HG03520 (cell line): ENCODE measurements around the gene NRP2.

Experiments used
- ATAC-seq: cut with Tn5 transposase; IDR thresholded peaks from one replicate; pipeline ENCODE4 v1.9.1; 2021; ENCODE audit warnings: mild to moderate bottlenecking, moderate library complexity; ENCODE audit not compliant: unreplicated experiment

The NRP2 gene

GRCh38 chr2:205769879-205770278 is 87.6 kb downstream of the NRP2 start:
- ATAC-seq: no peak

- no peak for ATAC-seq
These were observed 88.3 kb downstream of the NRP2 start for GRCh38 chr2:205770577-205770976.

GRCh38 chr2:205771031-205771430 is 88.7 kb downstream of the NRP2 start:
- ATAC-seq: no peak

- ATAC-seq: no peak
These were observed 89.4 kb downstream of the NRP2 start for GRCh38 chr2:205771666-205772065.

- ATAC-seq: no peak
These were observed 90.7 kb downstream of the NRP2 start for GRCh38 chr2:205772983-205773382.

- no peak for ATAC-seq
These were observed 91.7 kb downstream of the NRP2 start for GRCh38 chr2:205773989-205774388.

GRCh38 chr2:205775097-205775877 is 93.0 kb downstream of the NRP2 start:
- ATAC-seq: no peak

- no peak for ATAC-seq
These were observed 93.8 kb downstream of the NRP2 start for GRCh38 chr2:205776139-205776538.

GRCh38 chr2:205776720-205777119 is 94.4 kb downstream of the NRP2 start:
- ATAC-seq: no peak

- no peak for ATAC-seq
These were observed 96.1 kb downstream of the NRP2 start for GRCh38 chr2:205778356-205778755.

- no peak for ATAC-seq
These were observed 98.3 kb downstream of the NRP2 start for GRCh38 chr2:205780645-205781044.

GRCh38 chr2:205781244-205781931 is 99.1 kb downstream of the NRP2 start:
- ATAC-seq: no peak

- no peak for ATAC-seq
These were observed 100.6 kb downstream of the NRP2 start for GRCh38 chr2:205782941-205783340.

- no peak for ATAC-seq
These were observed 101.7 kb downstream of the NRP2 start for GRCh38 chr2:205783872-205784499.

GRCh38 chr2:205785507-205786260 is 103.4 kb downstream of the NRP2 start:
- ATAC-seq: no peak

GRCh38 chr2:205786976-205787375 is 104.7 kb downstream of the NRP2 start:
- ATAC-seq: no peak

GRCh38 chr2:205787761-205788160 is 105.5 kb downstream of the NRP2 start:
- no peak for ATAC-seq

- ATAC-seq: no peak
These were observed 107.6 kb downstream of the NRP2 start for GRCh38 chr2:205789906-205790305.

- no peak for ATAC-seq
These were observed 110.6 kb downstream of the NRP2 start for GRCh38 chr2:205792908-205793307.

- no peak for ATAC-seq
These were observed 114.6 kb downstream of the NRP2 start for GRCh38 chr2:205796805-205797313.

GRCh38 chr2:205797866-205798265 is 115.6 kb downstream of the NRP2 start:
- no peak for ATAC-seq
